Astrocyte of the cerebellum (primary cell): ENCODE data around the gene RAPGEF5.

ENCODE experiments used
- DNase-seq: peaks from one replicate; pipeline ENCODE4 v3.0.0-alpha.2; 2011; ENCODE audit warnings: low read depth
- H3K4me3 ChIP-seq: 2 replicates; pipeline ENCODE4 v1.5.1; 2011; ENCODE audit warnings: mild to moderate bottlenecking, low read depth, low read length, moderate library complexity
- CTCF ChIP-seq: IDR thresholded peaks from 2 replicates; pipeline ENCODE4 v1.5.1; 2012; ENCODE audit warnings: low read length, low read depth, moderate library complexity, mild to moderate bottlenecking; ENCODE audit errors: missing control alignments
- in situ Hi-C: cut with HindIII; loops from 2 replicates; pipeline ENCODE4 v1.10.0; 2017; ENCODE audit warnings: low sequenced_read_pairs

RAPGEF5 gene

DNA sequence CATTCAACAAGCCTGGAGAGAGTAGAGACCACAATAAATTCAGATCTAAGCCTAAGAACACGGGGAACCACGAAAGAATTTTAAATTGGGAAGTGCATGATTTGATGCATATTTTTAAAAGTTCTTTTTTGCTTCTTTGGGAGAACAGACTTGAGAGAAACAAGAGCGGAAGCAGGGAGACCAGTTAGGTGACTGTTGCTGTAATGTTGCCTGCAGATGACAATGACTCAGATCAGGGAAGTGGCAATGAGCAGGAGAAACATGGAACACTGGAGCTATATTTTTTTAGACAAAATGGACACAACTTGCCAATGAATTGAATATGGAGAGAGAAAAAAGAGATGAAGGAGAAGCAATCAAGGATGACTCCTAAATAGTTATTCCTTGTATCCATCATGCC is 125.1 kb downstream of the RAPGEF5 start:
- no peak for TF ChIP-seq CTCF
- no peak for DNase-seq
- in situ Hi-C loops = no loop called here
- H3K4me3 ChIP-seq = no peak overlapping the region

DNA sequence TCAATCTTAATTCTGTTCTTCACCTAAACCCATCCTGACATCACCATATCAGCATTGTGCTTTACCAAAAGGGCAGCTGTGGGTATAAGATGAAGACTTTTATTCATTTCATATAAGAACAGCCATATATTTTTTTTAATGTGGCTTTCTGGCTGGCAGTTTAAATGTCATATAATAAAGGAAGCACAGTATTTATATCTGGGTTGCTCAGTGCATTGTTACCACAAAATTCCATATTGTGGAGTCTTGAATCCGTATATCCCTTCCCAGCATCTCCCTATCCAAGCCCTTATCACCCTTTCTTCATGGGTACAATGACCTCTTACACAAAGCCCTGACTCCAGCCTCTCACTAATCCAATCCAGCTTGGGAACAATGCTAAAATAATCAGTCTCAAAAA is 125.8 kb downstream of the RAPGEF5 start:
- DNase-seq = no peak
- TF ChIP-seq CTCF = no peak
- in situ Hi-C loops = no loop called here
- H3K4me3 ChIP-seq = no peak overlapping the region

DNA sequence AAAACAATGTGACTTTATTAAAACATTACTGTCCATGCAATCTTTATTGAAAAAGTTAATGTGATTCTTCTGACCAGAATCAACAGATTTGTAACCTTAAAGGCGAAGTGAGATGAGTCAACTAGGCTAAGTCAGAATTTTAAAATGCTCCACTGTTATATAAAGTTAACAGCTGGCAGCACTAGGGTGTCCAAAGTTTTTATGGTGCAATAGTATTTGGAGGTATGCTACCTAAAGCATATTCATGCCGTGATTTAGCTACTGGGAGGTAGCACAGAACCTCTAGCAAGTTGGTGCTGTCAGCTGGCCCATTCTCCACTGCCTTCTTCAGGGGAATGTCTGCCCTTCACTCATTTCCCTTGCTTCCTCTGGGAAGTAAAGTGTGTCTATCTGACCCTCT is 126.7 kb downstream of the RAPGEF5 start:
- H3K4me3 ChIP-seq = no peak overlapping the region
- in situ Hi-C loops = no loop called here
- no peak for TF ChIP-seq CTCF
- no peak for DNase-seq

DNA sequence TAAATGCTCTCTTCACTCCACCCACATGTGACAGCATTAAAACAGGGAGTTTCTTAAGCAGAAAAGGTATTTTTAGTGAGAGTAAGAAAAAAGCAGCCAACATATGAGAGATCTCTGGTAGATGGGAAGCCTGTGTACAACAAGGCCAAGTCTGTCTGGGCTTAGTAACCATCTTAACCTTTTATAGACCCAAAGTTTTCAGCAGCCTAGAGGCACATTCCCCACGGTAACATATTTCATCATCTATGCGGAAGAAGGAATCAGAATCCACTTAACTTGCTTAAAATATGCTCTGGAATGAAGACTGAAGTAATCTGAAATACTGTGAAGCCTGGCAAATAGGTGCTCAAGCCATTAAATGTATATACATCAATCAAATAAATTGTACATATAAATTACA is 127.8 kb downstream of the RAPGEF5 start:
- H3K4me3 ChIP-seq = no peak overlapping the region
- in situ Hi-C loops = no loop called here
- no peak for DNase-seq

DNA sequence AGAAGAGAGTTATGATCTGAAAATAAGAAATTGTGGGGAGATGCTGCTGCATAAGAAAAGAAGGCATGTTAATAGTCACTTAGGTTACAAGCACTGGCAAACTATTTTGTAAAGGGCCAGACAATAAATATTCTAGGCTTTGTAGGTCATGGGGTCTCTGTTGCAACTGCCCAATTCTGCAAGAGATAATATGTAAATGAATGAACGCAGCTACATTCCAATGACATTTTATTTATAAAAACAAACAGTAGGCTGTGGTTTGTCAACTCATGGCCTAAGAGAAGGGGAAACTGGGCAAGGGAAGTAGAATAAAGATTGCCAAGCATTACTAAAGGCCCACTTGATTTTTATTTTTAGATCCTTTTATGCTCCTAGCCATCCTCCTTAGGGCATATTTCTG is 133.1 kb downstream of the RAPGEF5 start:
- TF ChIP-seq CTCF = no peak
- no peak overlapping the region for H3K4me3 ChIP-seq
- in situ Hi-C loops = no loop called here
- no peak for DNase-seq

More for the DNA sequence above, 127.8 kb downstream of the RAPGEF5 start:
- TF ChIP-seq CTCF = no peak

DNA sequence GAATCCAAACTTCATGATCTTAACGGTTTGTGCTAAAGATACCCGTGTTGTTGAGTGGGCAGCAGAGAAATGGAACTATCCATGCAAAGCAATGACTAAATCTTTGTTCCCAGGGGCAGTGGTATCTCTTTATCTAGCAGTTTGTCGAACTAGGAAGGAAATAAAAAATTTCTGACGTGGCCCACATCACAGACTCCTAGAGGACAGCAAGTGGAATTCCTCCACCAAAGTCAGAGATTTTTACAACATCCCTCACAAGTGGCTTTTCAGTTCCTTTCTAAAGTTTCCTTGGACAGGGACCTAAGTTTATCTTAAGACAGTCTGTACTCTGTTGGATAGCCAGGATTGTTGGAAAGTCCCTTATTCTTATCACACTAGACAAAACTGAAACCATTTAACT is 136.0 kb downstream of the RAPGEF5 start:
- in situ Hi-C loops = no loop called here
- no peak for DNase-seq

More for the DNA sequence above, 136.0 kb downstream of the RAPGEF5 start:
- TF ChIP-seq CTCF = no peak
- H3K4me3 ChIP-seq = no peak overlapping the region
